ENCODE results near the gene PPP1R14C.
"Not testable (repeated sequence)": the region's sequence is repeated elsewhere in the genome, so short reads cannot be mapped to it uniquely, and the experiment has no call there.

Gene PPP1R14C

DNA sequence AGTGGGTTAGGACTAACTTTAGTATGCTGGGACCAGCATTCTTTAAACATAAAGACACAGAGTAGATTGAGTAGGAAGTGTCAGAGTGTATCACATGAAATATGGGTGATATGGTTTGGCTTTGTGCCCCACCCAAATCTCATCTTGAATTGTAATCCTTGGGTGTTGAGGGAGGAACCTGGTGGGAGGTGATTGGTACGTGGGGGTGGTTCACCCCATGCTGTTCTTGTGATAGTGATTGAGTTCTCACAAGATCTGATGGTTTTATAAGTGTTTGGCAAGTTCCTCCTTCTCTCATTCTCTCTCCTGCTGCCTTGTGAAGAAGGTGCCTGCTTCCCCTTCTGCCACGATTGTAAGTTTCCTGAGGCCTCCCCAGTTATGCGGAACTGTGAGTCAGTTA lies 5.1 kb upstream of the PPP1R14C start:
- DNase-seq (ENCODE audit: low read depth in 1 of 2, low spot score in 1 of 2), result not testable (repeated sequence)

DNA sequence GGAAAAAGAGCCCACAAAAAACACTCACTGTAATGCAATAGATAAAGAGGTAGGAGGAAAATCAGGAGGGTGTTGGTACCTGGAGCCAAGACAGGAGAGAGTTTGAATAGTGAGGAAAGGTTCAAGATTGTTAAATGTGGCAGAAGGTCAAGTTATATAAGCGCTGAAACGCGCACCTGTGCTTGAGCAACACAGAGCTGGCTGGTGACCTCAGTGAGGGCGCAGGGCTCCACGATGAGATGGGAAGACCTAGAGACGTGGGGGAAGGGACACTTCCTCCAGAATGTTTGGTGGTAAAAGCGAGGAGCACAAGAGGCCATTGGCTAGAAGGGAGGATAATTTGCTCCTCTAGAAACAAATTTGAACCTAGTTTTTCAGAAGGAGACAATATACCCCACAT lies 4.2 kb upstream of the PPP1R14C start:
- no peak for DNase-seq (ENCODE audit: low read depth in 1 of 2, low spot score in 1 of 2)

DNA sequence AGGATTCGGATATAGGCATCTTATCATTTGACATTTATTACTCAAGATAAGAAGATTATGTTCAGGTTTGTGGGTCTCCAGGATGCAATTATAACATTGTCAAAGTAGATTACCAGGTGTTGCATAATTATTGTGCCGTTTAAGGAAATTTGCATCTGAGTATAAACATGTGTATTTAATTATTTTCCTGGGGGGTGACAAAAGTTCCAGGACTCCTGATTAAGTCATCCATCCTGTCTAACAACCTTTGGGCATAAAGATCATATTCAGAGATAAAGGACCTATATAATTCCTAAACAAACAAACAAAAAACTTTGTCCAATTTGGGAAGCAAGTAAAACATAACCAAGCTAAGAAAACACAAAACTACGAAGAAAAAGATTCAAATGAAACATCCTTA lies 3.3 kb upstream of the PPP1R14C start:
- no peak for DNase-seq (ENCODE audit: low read depth in 1 of 2, low spot score in 1 of 2)

DNA sequence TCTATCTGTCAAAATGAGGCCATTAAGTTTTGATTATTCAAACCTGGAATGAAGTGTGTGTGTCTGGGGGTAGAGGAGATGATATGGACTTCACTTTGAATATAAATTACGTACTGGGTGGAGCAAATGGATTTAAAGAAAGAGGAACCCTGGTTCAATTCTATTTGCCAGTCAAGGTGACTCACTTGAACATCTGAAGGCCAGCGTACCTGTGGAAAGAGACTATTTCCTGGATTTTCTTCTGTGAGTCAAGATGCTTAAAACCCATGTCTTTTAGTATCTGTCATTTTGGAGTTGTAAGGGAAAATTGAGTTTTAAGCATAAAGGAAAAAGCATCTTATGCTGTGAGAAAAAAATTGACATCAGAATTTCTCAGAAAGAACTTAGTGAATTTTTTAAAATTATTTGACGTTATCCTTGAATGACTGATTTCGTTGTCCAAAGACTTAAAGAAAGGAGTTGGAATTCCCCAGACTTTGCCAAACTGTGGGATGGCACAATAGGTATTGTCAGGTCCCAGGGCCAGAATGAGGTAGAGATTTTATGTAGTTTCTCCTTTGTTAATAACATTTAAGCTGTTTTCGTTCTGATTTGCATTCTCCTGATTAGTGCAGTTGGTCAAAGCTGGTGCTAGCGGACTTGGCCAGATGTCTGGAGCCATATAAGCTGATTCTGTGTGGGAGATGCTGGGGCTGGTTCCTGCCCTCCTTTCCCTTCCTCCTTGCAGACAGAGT lies 2.4 kb upstream of the PPP1R14C start:
- no peak for DNase-seq (ENCODE audit: low read depth in 1 of 2, low spot score in 1 of 2)

DNA sequence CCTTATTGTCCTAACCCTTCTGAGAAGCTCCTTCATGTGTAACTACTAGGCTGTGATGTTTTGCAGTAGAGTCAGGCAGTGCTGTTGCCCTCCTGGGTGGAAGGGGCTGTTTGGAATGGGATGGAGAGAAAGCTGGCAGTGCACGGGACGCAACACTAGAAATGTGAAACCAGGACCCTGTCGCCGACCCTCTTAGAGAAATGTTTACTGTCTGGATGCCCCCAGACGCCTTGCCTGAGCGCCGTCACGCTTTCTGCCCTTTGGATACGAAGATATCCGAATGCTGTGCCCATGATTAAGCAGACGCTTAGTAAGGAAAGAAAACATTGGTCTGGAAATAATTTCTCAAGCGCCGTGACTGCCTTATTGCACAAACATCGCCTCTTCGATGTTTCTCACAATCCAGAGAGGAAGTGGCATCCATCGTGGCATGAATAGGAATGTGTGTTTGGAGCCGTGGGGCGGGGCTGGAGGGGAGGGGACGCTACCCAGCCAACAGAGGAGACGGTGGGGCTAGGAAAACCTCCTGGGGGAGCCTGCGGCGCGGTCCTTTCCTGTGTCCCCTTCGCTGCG lies 661 bp upstream of the PPP1R14C start:
- DNase-seq (ENCODE audit: low read depth in 1 of 2, low spot score in 1 of 2), result no peak

DNA sequence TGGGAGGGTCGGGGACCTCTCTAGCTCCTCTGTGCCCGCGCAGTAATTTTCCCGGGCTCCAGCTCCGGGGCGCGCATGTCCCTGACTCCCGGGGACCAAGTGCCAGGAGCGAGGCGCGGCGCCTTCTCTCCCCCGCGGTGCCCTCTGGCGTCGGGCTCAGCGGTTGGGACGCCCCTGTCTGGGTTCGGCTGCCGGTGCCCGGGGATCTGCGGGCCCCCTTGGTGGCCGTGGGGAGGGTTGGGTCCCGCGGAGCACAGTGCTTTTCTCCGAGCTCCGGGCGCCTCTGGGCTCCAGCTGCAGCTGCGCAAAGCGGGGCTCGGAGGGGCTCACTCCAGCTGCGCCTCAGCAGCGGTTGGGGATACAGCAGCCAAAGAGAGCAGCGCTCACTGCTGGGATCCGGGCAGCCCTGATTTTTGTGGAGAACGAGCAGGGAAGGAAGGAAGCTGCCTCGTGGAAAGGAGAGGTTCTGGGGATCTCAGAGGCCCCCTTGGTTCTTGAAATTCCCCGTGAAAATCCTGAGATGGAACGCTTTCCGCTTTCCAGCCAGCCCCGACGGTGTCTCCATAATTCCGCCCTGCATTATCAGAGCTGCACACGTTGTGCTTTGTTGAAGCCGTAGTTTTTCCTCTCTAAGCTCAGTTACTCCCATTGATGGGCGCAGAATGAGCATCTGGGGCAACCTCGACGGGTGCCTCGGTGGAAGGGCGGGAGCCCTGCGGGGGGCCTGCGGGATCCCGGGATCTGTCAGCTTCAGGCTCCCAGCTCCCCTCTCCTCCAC lies 861 bp downstream of the PPP1R14C start:
- DNase-seq (ENCODE audit: low read depth in 1 of 2, low spot score in 1 of 2), result no peak

DNA sequence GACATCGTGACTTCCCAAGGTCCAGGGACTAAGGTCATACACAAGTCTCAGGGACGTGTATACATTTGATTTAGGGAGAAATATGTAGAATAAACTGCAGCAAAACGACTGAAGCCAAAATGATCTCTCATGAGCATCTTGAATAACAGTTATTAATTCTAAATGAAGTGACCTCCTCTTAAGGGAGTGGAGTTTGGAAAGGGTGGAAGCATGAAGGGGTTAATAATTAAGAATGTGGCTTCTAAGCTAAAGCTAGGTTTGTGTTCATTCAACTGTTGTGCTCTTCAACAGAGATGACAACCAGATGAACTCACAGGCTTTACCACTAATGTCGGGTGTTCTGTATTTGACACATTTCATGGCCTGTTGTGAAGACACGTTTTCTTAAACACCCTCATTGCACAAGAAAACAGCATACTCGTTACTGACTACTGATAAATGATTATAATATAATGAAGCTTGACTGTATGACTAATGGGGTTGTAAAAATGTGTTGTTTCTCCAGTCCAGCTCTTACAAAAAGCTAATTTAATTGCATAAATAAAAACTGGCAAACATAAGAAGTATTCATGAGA lies 1.5 kb downstream of the PPP1R14C start:
- no peak for DNase-seq (ENCODE audit: low read depth in 1 of 2, low spot score in 1 of 2)

DNA sequence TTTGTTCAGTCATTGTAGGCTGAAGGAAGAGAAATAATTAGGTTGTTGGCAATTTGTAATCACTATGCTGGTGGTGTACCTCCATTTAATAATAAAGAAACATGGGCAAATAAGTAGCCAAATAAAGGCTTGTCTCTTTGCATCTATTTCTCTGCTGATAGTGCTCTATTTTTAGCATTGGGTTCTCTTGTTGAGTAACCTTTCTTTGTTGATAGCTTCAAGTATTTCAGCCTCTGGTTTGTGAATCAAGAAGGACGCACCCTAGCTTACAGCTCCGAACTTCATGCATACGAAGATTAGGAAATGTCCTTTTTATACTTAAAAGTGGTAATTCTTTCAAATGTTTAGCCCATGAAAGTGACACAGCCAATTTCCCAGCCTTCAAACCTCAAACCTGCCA lies 2.6 kb downstream of the PPP1R14C start:
- no peak for DNase-seq (ENCODE audit: low read depth in 1 of 2, low spot score in 1 of 2)

DNA sequence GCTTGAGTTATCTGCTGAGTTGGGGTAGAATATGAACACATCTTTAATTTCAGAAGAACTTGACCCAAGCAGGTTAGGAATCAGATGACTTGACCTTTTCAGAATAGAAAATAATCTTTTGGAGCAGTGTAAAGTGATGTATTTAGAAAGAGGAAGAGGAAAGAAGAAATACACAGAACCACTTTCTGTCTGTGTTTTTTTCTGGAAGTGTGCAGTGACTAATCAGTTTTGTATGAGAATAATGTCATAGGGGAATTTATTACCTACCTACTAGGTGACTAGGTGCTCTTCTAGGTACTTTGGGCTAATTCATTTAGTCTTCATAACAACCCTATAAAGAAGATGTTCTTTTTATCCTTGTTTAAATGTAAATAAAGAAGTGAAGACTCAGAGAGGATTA lies 3.0 kb downstream of the PPP1R14C start:
- no peak for DNase-seq (ENCODE audit: low read depth in 1 of 2, low spot score in 1 of 2)

DNA sequence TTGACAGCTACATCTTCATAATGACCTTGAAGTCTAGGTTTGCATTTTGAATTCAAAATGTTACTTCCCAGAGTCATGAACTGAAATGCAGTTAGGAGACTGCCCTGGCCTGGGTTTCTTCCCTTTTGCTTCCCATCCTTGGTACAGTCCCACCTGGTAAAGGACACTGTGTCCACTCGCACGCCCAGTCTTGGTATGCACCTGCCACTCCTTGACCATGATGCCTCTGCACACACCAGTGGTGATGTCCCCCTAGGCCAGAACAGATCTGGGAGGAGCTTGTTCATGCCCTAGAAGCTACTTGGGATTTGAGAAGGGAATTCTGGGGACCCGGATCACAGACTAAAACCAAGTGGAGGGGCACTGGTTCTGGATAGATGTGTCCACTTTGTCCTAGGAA lies 3.6 kb downstream of the PPP1R14C start:
- no peak for DNase-seq (ENCODE audit: low read depth in 1 of 2, low spot score in 1 of 2)

DNA sequence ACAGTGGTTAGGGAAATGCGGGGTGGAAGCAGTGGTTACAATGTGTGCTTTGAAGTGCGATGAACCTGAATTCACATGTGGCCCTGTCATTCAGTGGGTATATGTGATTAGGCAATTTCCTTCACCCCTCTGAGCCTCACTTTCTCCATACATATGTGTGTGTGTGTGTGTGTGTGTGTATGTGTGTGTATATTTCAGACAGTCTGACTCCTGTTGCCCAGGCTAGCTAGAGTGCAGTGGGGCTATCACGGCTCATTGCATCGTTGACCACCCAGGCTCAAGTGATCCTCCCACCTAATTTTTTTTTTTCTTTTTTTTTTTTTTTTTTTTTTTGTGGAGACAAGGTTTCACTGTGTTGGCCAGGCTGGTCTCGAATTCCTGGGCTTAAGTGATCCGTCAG lies 6.3 kb downstream of the PPP1R14C start:
- no peak for DNase-seq (ENCODE audit: low read depth in 1 of 2, low spot score in 1 of 2)

DNA sequence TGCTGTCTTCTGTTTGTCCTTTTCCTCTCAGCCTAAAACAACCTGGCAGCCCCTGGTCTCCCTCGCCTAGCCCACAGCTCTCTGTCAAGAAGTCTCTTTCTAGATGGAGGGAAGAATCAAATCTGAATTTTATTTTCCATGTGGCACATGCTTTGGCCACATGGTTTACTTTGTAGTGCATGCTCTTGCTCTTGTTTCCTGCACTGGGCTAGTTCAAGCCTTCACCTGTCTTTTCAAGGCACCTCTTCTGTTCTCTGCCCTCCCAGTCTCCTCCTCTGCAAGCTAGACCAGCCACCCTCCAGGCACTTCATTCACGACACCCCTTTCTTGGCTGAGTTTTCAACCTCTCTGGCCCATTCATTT lies 7.6 kb downstream of the PPP1R14C start:
- DNase-seq (ENCODE audit: low read depth in 1 of 2, low spot score in 1 of 2), result no peak

DNA sequence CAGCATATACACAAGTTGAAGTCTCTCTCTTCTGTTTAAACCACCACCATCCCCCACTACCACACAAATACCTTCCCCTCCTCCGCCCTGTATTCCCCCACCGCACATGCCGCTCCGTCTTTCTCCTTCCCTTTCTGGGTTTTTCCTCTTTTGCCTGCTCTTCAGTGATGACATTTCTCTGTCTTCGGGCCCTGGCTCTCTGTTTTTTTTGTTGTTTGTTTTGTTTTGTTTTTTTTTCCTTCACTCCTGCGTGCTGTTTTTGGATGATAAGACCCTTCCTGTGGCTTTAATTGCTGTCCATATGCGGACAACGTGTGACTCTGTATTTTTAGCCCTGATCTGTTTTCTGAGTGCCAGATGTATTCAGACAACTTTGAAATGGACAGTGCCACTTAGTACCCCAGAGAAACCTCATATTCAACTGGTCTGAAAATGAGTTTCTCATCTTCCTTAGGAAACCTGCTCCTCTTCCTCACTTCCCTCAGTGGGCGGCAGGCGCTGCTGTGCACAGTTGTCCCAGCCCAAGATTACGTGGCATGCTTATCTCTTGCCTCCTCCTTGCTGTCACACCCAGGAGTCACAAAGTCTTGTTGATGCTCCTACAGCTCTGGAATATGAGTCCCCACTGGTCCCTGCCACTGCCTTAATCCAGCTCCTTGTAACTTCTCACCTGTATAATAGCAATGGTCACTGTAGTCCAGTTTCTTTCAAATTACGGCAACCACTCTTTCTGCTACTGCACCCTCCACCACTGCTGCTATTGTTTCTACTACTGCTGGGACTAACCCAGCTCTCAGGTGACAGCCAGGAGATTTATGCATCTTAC lies 8.2 kb downstream of the PPP1R14C start:
- no peak for DNase-seq (ENCODE audit: low read depth in 1 of 2, low spot score in 1 of 2)

DNA sequence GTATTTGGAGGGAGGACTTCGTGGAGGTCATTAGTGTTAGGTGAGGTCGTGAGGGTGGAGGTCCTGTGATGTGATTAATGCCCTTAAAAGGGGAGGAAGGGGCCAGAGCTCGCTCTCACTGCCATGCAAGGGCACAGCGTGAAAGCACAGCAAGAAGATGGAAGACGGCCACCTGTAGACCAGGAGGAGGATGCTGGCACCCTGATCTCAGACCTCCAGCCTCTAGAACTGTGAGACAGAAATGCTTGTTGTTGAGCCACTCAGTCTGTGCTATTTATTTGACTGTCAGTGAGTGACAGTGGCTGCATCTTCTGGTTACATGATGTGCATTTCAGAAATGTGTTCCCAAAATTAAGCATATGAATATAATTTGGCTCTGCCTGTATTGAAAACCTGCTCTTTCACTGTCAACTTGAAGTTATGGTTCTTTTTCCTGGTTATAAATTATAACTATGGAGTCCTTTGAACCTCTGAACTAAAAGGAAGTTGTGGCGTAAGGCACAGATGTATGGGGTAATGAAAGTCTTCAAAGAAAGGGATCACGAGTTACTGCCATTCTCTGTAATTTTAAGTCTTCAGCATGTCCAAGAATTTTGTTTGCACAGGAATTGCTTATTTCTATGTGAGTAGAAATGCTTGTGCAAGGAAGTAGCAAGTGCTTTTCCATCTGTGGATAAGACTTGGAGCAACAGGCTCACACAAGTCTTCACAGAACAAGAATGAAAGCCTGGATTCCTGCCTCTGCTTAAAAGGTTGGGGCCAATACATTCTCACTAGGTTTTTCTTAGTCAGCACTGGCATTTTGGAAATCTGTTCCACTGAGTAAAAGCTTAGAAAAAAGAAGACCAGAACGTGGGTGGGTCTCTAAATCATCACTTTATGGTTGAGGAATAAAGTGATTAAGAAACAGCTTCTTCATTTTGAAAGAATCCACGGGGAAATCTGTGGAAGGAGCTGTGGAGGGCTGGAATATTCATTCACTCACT lies 10.3 kb downstream of the PPP1R14C start:
- no peak for DNase-seq (ENCODE audit: low read depth in 1 of 2, low spot score in 1 of 2)

DNA sequence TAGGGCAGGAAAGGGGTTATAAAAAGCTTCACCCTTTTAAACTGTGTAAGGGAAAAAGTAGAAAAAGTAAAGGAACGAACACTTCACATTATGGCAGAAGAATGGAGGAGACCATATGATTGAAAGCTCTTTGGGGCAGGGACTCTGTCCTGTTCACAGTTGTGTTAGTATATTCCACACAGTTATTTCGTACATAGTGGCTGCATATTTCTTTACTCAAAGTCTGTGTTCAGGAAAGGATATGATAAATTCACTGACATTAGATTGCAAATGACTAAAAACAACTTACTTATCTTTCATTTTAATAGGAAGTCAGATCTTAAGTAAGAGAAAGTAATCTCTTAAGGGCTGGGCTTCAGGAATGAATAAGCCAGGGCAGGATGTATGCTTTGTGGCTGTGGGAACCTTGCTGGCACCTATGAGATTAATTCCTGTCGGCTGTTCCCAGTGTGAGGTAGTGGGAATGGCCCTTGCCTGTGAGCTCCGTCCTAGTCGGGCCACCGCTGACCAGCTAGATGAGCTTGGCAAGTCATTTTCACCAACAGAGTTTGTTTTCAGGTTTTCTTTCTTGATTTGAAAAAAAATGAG lies 11.2 kb downstream of the PPP1R14C start:
- DNase-seq (ENCODE audit: low read depth in 1 of 2, low spot score in 1 of 2), result no peak

DNA sequence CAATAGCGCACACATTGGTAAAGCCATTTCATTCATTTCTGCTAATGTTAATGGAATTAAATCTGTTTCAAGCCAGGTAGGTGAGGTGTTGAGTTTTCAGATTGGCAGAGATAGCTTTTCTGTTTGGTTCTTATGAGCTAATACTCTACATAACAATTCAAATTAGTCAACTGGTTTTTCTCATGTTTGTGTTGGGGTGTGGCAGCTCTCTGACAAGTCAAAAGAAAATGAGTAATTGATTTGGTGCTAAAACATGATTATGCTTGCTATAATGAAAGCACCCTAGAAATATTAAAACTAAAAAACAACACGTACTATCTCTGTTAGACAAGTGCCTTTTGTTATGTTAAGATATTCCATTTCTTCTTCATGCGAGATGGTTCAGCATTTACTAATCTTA lies 13.6 kb downstream of the PPP1R14C start:
- no peak for DNase-seq (ENCODE audit: low read depth in 1 of 2, low spot score in 1 of 2)

DNA sequence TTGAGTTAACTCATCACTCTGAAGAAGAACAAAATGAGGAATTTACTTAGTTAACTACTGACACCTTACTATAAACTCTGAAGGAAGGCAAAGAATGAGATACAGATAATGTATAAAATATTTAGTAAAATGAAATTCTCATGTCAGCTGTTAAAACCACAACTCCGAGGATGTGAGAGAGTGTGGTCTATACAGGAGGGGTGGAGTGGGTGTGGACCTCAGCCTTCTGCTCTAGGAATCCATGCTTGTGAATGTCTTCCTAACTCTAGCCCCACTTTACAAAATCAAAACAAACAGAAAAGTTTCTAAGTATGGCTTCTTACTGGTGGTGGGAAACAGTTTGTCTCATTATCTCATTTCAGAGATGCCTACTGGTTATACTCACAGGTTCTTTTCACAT lies 14.2 kb downstream of the PPP1R14C start:
- no peak for DNase-seq (ENCODE audit: low read depth in 1 of 2, low spot score in 1 of 2)

DNA sequence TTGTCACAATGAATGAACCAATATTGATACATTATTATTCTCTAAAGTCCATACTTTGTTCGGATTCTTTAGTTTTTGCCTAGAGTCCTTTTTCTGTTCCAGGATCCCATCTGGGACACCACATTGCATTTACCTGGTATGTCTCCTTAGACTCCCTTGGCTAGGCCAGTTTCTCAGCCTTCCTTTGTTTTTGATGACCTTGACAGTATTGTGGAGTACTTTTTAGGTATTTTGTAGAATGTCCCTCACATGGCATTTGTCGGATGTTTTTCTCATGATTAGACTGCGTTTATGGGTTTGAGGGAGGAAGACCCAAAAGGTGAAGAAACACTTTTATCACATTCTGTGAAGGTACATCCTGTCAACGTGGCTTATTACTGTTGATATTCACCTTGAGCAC lies 16.9 kb downstream of the PPP1R14C start:
- DNase-seq (ENCODE audit: low read depth in 1 of 2, low spot score in 1 of 2), result no peak

DNA sequence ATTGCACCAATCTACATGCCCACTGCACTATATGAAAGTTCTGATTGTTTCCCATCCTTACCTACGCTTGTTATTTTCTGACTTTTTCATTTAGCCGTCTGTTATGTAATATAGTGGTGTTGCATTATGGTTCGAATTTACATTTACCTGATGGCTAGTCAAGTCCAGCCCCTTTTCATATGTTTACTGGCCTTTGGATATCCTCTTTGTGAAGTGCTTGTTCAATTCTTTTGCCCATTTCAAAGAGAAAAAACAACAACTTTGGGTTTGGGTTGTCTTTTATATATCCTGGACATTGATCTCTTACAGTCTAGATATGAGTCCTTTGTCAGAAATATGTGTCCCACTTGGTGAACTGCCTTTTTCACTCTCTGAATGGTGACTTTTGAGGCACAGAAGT lies 21.1 kb downstream of the PPP1R14C start:
- no peak for DNase-seq (ENCODE audit: low read depth in 1 of 2, low spot score in 1 of 2)

Measured in activated CD4-positive, alpha-beta T cell treated with anti-CD3 and anti-CD28 coated beads, Interleukin-2, amount 50 U/mL, for 24 hours (primary cell).